Panc1 (cell line): ENCODE data around the gene ZSWIM3. TPM values are rescaled to one million over a fixed set of nuclear protein-coding genes. Genes with fewer than 3 reads are reported as not detected.

Experiments
- ATAC-seq: fragments of 200-7000 bp; cut with Tn5 transposase; 2 replicates; pipeline ENCODE4 v1.9.1; 2020; ENCODE audit warnings: mild to moderate bottlenecking, moderate library complexity
- BruUV-seq: library from RNA; stranded (reverse); fragments of 400-500 nt; replicated peaks from 2 replicates; lab custom pipeline; 2021; lab: Mats Ljungman, UMichigan
- CTCF ChIA-PET: fragments of 300-600 bp; sonication (Branson Sonifier 250); formaldehyde crosslinking; loops from one replicate; lab custom pipeline; 2022; ENCODE audit warnings: antibody characterized with exemption; lab: Charles Lee
- POLR2A ChIA-PET: fragments of 300-600 bp; sonication (Branson Sonifier 250); formaldehyde crosslinking; loops from one replicate; lab custom pipeline; 2022; ENCODE audit warnings: antibody characterized with exemption; lab: Charles Lee
- DNase-seq: peaks from one replicate; pipeline ENCODE4 v3.0.0-alpha.2; 2010; ENCODE audit warnings: low read depth, low spot score
- H3K27ac ChIP-seq: 2 replicates; pipeline ENCODE4 v1.5.1; 2011; ENCODE audit warnings: mild to moderate bottlenecking, low read length, inconsistent platforms
- H3K27me3 ChIP-seq: fragments of 200-500 bp; sonication (Bioruptor generic); 2 replicates; pipeline ENCODE4 v1.6.0; 2014; ENCODE audit warnings: low read length, inconsistent platforms; ENCODE audit not compliant: control insufficient read depth, insufficient read depth
- H3K36me3 ChIP-seq: fragments of 200-500 bp; sonication (Bioruptor generic); 2 replicates; pipeline ENCODE4 v1.5.1; 2014; ENCODE audit warnings: inconsistent platforms, mild to moderate bottlenecking, low read length, moderate library complexity; ENCODE audit not compliant: control insufficient read depth, insufficient read depth
- H3K4me1 ChIP-seq: 2 replicates; pipeline ENCODE4 v1.5.1; 2011; ENCODE audit warnings: inconsistent platforms, mild to moderate bottlenecking, low read length, moderate library complexity; ENCODE audit not compliant: control insufficient read depth, insufficient read depth
- H3K4me3 ChIP-seq, 2 experiments: 2 replicates each; pipeline ENCODE4 v1.5.1; 2011 to 2012; ENCODE audit warnings: low read depth in 2 of 2, low read length in 2 of 2, mild to moderate bottlenecking in 2 of 2, inconsistent platforms in 1 of 2, moderate library complexity in 1 of 2
- H3K9me3 ChIP-seq: fragments of 200-500 bp; sonication (Bioruptor generic); 2 replicates; pipeline ENCODE4 v1.5.1; 2014; ENCODE audit warnings: low read depth, mild to moderate bottlenecking, inconsistent platforms, low read length, moderate library complexity; ENCODE audit not compliant: control insufficient read depth, insufficient read depth
- POLR2AphosphoS5 ChIP-seq: IDR thresholded peaks from 2 replicates; pipeline ENCODE4 v1.6.1; 2012; ENCODE audit warnings: mild to moderate bottlenecking, low read depth, low read length, moderate library complexity
- SIN3A ChIP-seq: IDR thresholded peaks from 2 replicates; pipeline ENCODE4 v1.6.1; 2012; ENCODE audit warnings: low read depth, mild to moderate bottlenecking, low read length, moderate library complexity, borderline replicate concordance; ENCODE audit not compliant: insufficient read depth
- TCF7L2 ChIP-seq: IDR thresholded peaks from 2 replicates; pipeline ENCODE4 v1.6.1; 2011; ENCODE audit warnings: mild to moderate bottlenecking, low read depth, low read length, inconsistent platforms
- in situ Hi-C: cut with HindIII; loops from 2 replicates; pipeline ENCODE4 v1.10.0; 2016; ENCODE audit warnings: low sequenced_read_pairs, low pct_unique_long_range_greater_than_20kb
- intact Hi-C: fragments of 100-400 bp; cut with micrococcal nuclease; formaldehyde crosslinking; loops from one replicate; pipeline ENCODE4 v1.10.0; 2022; ENCODE audit not compliant: unreplicated experiment
- total RNA-seq: library from RNA; stranded (reverse); gene quantifications from one replicate; pipeline ENCODE4 v1.2.1, GENCODE V29; 2021; ENCODE audit not compliant: unreplicated experiment
- TF ChIP-seq, protein P1 (sequence below), 2 experiments: IDR thresholded peaks; 2 replicates each; pipeline ENCODE4 v1.6.1; 2011 to 2012; ENCODE audit warnings: low read depth in 2 of 2, control low read depth in 1 of 2, low read length in 1 of 2, mild to moderate bottlenecking in 1 of 2, moderate library complexity in 1 of 2; ENCODE audit not compliant: insufficient read depth in 1 of 2
- TF ChIP-seq, protein P2 (sequence below): fragments of 450-650 bp; IDR thresholded peaks from 2 replicates; pipeline ENCODE4 v1.5.1; 2017; ENCODE audit warnings: mild to moderate bottlenecking

ZSWIM3 gene
- total RNA-seq, 1 experiment from 2014 or later: 3.6 TPM

DNA sequence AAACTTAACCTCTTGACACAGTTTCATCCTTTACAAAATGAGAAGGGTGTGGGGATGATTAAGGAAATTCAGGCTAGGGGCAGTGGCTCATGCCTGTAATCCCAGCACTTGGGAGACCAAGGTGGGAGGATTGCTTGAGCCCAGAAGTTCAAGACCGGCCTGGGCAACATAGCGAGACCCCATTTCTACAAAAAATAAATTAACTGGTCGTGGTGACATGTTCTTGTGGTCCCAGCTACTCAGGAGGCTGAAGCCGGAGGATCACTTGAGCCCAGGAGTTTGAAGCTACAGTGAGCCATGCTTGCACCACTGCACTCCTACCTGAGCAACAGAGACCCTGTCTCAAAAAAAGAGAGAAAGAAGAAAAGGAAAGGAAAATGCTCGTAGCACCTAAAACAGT, 9.0 kb downstream of the ZSWIM3 start:
- no TSS peak for BruUV-seq
- no peak overlapping the region for H3K4me3 ChIP-seq
- H3K9me3 ChIP-seq: no peaks in the 10 kb centered on the region
- ChIA-PET CTCF (no interaction called here), POLR2A (no interaction called here)
- no peak for TF ChIP-seq SIN3A
- TF ChIP-seq, protein P1, sequence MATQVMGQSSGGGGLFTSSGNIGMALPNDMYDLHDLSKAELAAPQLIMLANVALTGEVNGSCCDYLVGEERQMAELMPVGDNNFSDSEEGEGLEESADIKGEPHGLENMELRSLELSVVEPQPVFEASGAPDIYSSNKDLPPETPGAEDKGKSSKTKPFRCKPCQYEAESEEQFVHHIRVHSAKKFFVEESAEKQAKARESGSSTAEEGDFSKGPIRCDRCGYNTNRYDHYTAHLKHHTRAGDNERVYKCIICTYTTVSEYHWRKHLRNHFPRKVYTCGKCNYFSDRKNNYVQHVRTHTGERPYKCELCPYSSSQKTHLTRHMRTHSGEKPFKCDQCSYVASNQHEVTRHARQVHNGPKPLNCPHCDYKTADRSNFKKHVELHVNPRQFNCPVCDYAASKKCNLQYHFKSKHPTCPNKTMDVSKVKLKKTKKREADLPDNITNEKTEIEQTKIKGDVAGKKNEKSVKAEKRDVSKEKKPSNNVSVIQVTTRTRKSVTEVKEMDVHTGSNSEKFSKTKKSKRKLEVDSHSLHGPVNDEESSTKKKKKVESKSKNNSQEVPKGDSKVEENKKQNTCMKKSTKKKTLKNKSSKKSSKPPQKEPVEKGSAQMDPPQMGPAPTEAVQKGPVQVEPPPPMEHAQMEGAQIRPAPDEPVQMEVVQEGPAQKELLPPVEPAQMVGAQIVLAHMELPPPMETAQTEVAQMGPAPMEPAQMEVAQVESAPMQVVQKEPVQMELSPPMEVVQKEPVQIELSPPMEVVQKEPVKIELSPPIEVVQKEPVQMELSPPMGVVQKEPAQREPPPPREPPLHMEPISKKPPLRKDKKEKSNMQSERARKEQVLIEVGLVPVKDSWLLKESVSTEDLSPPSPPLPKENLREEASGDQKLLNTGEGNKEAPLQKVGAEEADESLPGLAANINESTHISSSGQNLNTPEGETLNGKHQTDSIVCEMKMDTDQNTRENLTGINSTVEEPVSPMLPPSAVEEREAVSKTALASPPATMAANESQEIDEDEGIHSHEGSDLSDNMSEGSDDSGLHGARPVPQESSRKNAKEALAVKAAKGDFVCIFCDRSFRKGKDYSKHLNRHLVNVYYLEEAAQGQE (IDR thresholded peaks at IDR 0.05; ENCODE audit: insufficient read depth in 1 of 2, low read depth in 2 of 2, low read length in 1 of 2): no peak
- TF ChIP-seq TCF7L2: no peak
- TF ChIP-seq, protein P2, sequence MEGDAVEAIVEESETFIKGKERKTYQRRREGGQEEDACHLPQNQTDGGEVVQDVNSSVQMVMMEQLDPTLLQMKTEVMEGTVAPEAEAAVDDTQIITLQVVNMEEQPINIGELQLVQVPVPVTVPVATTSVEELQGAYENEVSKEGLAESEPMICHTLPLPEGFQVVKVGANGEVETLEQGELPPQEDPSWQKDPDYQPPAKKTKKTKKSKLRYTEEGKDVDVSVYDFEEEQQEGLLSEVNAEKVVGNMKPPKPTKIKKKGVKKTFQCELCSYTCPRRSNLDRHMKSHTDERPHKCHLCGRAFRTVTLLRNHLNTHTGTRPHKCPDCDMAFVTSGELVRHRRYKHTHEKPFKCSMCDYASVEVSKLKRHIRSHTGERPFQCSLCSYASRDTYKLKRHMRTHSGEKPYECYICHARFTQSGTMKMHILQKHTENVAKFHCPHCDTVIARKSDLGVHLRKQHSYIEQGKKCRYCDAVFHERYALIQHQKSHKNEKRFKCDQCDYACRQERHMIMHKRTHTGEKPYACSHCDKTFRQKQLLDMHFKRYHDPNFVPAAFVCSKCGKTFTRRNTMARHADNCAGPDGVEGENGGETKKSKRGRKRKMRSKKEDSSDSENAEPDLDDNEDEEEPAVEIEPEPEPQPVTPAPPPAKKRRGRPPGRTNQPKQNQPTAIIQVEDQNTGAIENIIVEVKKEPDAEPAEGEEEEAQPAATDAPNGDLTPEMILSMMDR: no peak
- TF ChIP-seq POLR2AphosphoS5: no peak
- H3K27me3 ChIP-seq: no peaks in the 10 kb centered on the region
- intact Hi-C loops: no loop called here
- in situ Hi-C loops: no loop called here
- no peak for ATAC-seq
- H3K36me3 ChIP-seq: no peaks in the 10 kb centered on the region
- no peak overlapping the region for H3K27ac ChIP-seq
- no peak for DNase-seq
- H3K4me1 ChIP-seq: peaks cover 7% of the 10 kb centered on the region; the same call in 1 of the 2 replicates

DNA sequence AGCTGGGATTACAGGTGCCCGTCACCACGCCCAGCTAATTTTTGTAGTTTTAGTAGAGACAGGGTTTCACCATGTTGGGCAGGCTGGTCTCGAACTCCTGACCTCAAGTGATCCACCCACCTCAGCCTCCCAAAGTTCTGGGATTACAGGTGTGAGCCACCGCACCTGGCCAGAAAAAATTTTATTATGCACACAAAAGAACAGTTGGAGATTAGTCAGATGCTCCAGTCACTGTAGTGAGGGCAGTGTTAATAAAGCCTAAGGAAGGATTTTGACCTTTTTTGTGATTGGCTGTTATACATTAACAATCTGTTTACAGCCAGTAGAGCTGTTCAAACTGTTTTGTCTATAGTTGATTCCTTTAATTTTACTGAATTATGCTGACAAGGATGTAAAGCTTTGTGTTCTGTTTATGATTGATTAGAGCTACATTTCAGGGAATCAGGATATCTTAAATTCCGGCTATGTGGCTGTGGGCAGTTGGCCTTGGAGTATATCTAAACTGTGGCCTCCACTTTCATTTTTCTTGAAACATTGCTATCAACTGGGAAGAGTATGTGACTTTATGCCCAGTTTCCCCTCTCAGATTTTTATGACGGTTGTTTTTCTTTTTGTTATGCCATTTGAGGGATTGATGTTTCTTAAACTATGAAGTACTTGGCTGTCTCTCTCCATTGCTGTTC, 9.9 kb downstream of the ZSWIM3 start:
- H3K4me1 ChIP-seq: peaks cover 7% of the 10 kb centered on the region; the same call in 1 of the 2 replicates
- no peak for TF ChIP-seq TCF7L2
- TF ChIP-seq, protein P2: no peak
- CTCF ChIA-PET: no interaction called here
- ATAC-seq (peak; percentile 64), DNase-seq (no peak)
- in situ Hi-C loops (no loop called here), intact Hi-C loops (no loop called here)
- no peaks in the 10 kb centered on the region for H3K9me3 ChIP-seq
- no peaks in the 10 kb centered on the region for H3K27me3 ChIP-seq
- BruUV-seq: no TSS peak
- POLR2A ChIA-PET: no interaction called here
- peak overlapping the region; percentile 27; the same call in 1 of the 2 replicates for H3K27ac ChIP-seq
- no peaks in the 10 kb centered on the region for H3K36me3 ChIP-seq
- H3K4me3 ChIP-seq: no peak overlapping the region
